DOHH2 (cell line): ENCODE measurements around the gene NPFFR1.
A peak's percentile ranks its signal among the peaks of the same experiment; 100 is the strongest.

Experiments used
- H3F3A ChIP-seq: fragments of 200-600 bp; sonication (generic), shearing (Covaris generic); 2 replicates; pipeline ENCODE4 v1.6.0; 2016; ENCODE audit warnings: antibody characterized with exemption, mild to moderate bottlenecking; ENCODE audit not compliant: control insufficient read depth, insufficient read depth
- H3K27ac ChIP-seq: fragments of 200-600 bp; sonication (generic); 2 replicates; pipeline ENCODE4 v1.5.1; 2014; ENCODE audit warnings: low read depth, mild to moderate bottlenecking, low read length, moderate library complexity
- H3K27me3 ChIP-seq: fragments of 200-600 bp; sonication (generic); 2 replicates; pipeline ENCODE4 v1.6.1; 2014; ENCODE audit warnings: mild to moderate bottlenecking, low read length, mixed read lengths; ENCODE audit not compliant: control insufficient read depth
- H3K36me3 ChIP-seq: fragments of 200-600 bp; sonication (generic); 2 replicates; pipeline ENCODE4 v1.6.1; 2014; ENCODE audit warnings: mild to moderate bottlenecking, low read length, moderate library complexity, mixed read lengths; ENCODE audit not compliant: control insufficient read depth
- H3K4me1 ChIP-seq: fragments of 200-600 bp; sonication (generic); 2 replicates; pipeline ENCODE4 v1.6.1; 2014; ENCODE audit warnings: mild to moderate bottlenecking, low read length, mixed read lengths; ENCODE audit not compliant: control insufficient read depth
- H3K4me2 ChIP-seq: fragments of 200-600 bp; sonication (generic); 2 replicates; pipeline ENCODE4 v1.6.0; 2014; ENCODE audit warnings: mild to moderate bottlenecking, low read length, moderate library complexity
- H3K4me3 ChIP-seq: fragments of 200-600 bp; sonication (generic); 2 replicates; pipeline ENCODE4 v1.5.1; 2014; ENCODE audit warnings: mild to moderate bottlenecking, low read length, mixed read lengths
- H3K79me2 ChIP-seq: fragments of 200-600 bp; sonication (generic); 2 replicates; pipeline ENCODE4 v1.6.1; 2014; ENCODE audit warnings: mild to moderate bottlenecking, low read length, mixed read lengths; ENCODE audit not compliant: control insufficient read depth
- H3K9me2 ChIP-seq: fragments of 200-600 bp; sonication (generic); replicated peaks from 2 replicates; pipeline ENCODE4 v1.6.1; 2014; ENCODE audit warnings: mild to moderate bottlenecking, low read length, mixed read lengths; ENCODE audit not compliant: control insufficient read depth
- H3K9me3 ChIP-seq: fragments of 200-600 bp; sonication (generic); 2 replicates; pipeline ENCODE4 v1.6.1; 2014; ENCODE audit warnings: antibody characterized with exemption, low read length, mixed read lengths; ENCODE audit not compliant: control insufficient read depth, insufficient read depth
- H4K20me1 ChIP-seq: fragments of 200-600 bp; sonication (generic); 2 replicates; pipeline ENCODE4 v1.6.0; 2014; ENCODE audit warnings: low read depth, mild to moderate bottlenecking, antibody characterized with exemption, low read length, moderate library complexity; ENCODE audit not compliant: control insufficient read depth, insufficient read depth
- CTCF ChIP-seq: fragments of 200-600 bp; sonication (generic); IDR thresholded peaks from one replicate; pipeline ENCODE4 v1.5.1; 2014; ENCODE audit warnings: antibody characterized with exemption, mild to moderate bottlenecking, low read depth, low read length; ENCODE audit not compliant: poor library complexity, severe bottlenecking
- EZH2phosphoT487 ChIP-seq: fragments of 200-600 bp; sonication (generic); IDR thresholded peaks from 2 replicates; pipeline ENCODE4 v1.6.1; 2017; ENCODE audit warnings: borderline replicate concordance, mild to moderate bottlenecking, antibody characterized with exemption, low read length, moderate library complexity, mixed read lengths

NPFFR1 gene

GRCh38 chr10:70331160-70331485 is 47.3 kb upstream of the NPFFR1 start:
- Histone ChIP-seq H3K36me3 (no peaks in the 10 kb centered on the region), H3K79me2 (peaks cover 6% of the 10 kb centered on the region; the same call in 1 of the 2 replicates), H3K4me2 (peak overlapping the region; percentile 96), H3K27ac (peak overlapping the region; percentile 35), H3K27me3 (no peaks in the 10 kb centered on the region), H3F3A (peaks cover 3% of the 10 kb centered on the region; the same call in 1 of the 2 replicates), H3K9me3 (no peaks in the 10 kb centered on the region), H3K4me3 (peak overlapping the region; percentile 69), H3K4me1 (peaks cover 55% of the 10 kb centered on the region), H3K9me2 (no peaks in the 10 kb centered on the region), H4K20me1 (no peaks in the 10 kb centered on the region; the same call in 1 of the 2 replicates)
- TF ChIP-seq CTCF = no peak
- TF ChIP-seq EZH2phosphoT487 = no peak

- no peaks in the 10 kb centered on the region; the same call in 1 of the 2 replicates for H4K20me1 ChIP-seq
- H3K4me2 ChIP-seq = peak overlapping the region; percentile 96; the same call in 1 of the 2 replicates
- H3K4me1 ChIP-seq = peaks cover 60% of the 10 kb centered on the region
- no peaks in the 10 kb centered on the region for H3K27me3 ChIP-seq
- no peak overlapping the region for H3K4me3 ChIP-seq
- no peaks in the 10 kb centered on the region for H3K36me3 ChIP-seq
- H3F3A ChIP-seq = peaks cover 3% of the 10 kb centered on the region; the same call in 1 of the 2 replicates
- TF ChIP-seq EZH2phosphoT487 = no peak
- no peak for TF ChIP-seq CTCF
- no peak overlapping the region for H3K27ac ChIP-seq
- H3K9me2 ChIP-seq = no peaks in the 10 kb centered on the region
- no peaks in the 10 kb centered on the region for H3K9me3 ChIP-seq
- H3K79me2 ChIP-seq = peaks cover 6% of the 10 kb centered on the region; the same call in 1 of the 2 replicates
These were observed 46.9 kb upstream of the NPFFR1 start for GRCh38 chr10:70330671-70331070.

GRCh38 chr10:70328967-70329366 is 45.2 kb upstream of the NPFFR1 start:
- peaks cover 77% of the 10 kb centered on the region for H3K4me1 ChIP-seq
- no peaks in the 10 kb centered on the region for H3K27me3 ChIP-seq
- TF ChIP-seq EZH2phosphoT487 (no peak), CTCF (no peak)
- H3K36me3 ChIP-seq = no peaks in the 10 kb centered on the region
- H3K9me3 ChIP-seq = no peaks in the 10 kb centered on the region
- H3F3A ChIP-seq = peaks cover 3% of the 10 kb centered on the region
- no peak overlapping the region for H3K27ac ChIP-seq
- peaks cover 6% of the 10 kb centered on the region; the same call in 1 of the 2 replicates for H3K79me2 ChIP-seq
- H3K9me2 ChIP-seq = no peaks in the 10 kb centered on the region
- no peak overlapping the region for H3K4me2 ChIP-seq
- H4K20me1 ChIP-seq = no peaks in the 10 kb centered on the region; the same call in 1 of the 2 replicates
- no peak overlapping the region for H3K4me3 ChIP-seq
